GM18498 (cell line): ENCODE results near the gene MELTF.
A peak's percentile ranks its signal among the peaks of the same experiment; 100 is the strongest.

Source experiments
- ATAC-seq: cut with Tn5 transposase; IDR thresholded peaks from one replicate; pipeline ENCODE4 v1.9.1; 2021; ENCODE audit warnings: mild to moderate bottlenecking, moderate library complexity; ENCODE audit not compliant: unreplicated experiment

The MELTF gene

GRCh38 chr3:197027151-197027895 is 2.3 kb downstream of the MELTF start:
- ATAC-seq = no peak

GRCh38 chr3:197026481-197026866 is 3.1 kb downstream of the MELTF start:
- ATAC-seq = no peak

GRCh38 chr3:197025736-197026480 is 3.7 kb downstream of the MELTF start:
- ATAC-seq = no peak

- ATAC-seq = no peak
Measured at GRCh38 chr3:197024881-197025735, 4.5 kb downstream of the MELTF start.

- no peak for ATAC-seq
Measured at GRCh38 chr3:197023998-197024651, 5.5 kb downstream of the MELTF start.

- ATAC-seq = peak; percentile 68
Measured at GRCh38 chr3:197023241-197023997, 6.2 kb downstream of the MELTF start.

GRCh38 chr3:197022405-197023231 is 7.0 kb downstream of the MELTF start:
- ATAC-seq = peak; percentile 24

GRCh38 chr3:197021729-197022404 is 7.8 kb downstream of the MELTF start:
- no peak for ATAC-seq

GRCh38 chr3:197021231-197021630 is 8.4 kb downstream of the MELTF start:
- no peak for ATAC-seq

- no peak for ATAC-seq
Measured at GRCh38 chr3:197019535-197019934, 10.1 kb downstream of the MELTF start.

- ATAC-seq = no peak
Measured at GRCh38 chr3:197019021-197019420, 10.6 kb downstream of the MELTF start.

- no peak for ATAC-seq
Measured at GRCh38 chr3:197017003-197017402, 12.6 kb downstream of the MELTF start.

- no peak for ATAC-seq
Measured at GRCh38 chr3:197015790-197016736, 13.6 kb downstream of the MELTF start.

GRCh38 chr3:197014942-197015575 is 14.6 kb downstream of the MELTF start:
- no peak for ATAC-seq

- no peak for ATAC-seq
Measured at GRCh38 chr3:197014024-197014423, 15.6 kb downstream of the MELTF start.

- ATAC-seq = no peak
Measured at GRCh38 chr3:197012540-197012883, 17.1 kb downstream of the MELTF start.

GRCh38 chr3:197011780-197012539 is 17.7 kb downstream of the MELTF start:
- no peak for ATAC-seq
